GM19455 (cell line): Measurements from ENCODE around the gene SLC25A44.
A peak's percentile ranks its signal among the peaks of the same experiment; 100 is the strongest.

Source experiments
- ATAC-seq: cut with Tn5 transposase; IDR thresholded peaks from one replicate; pipeline ENCODE4 v1.9.1; 2021; ENCODE audit not compliant: unreplicated experiment

Gene SLC25A44

GRCh38 chr1:156193488-156194299 is at the start of gene SLC25A44:
Gene SLC25A44 (plus strand): TSS chr1:156194104. CDS start chr1:156199848, 5,744 bp downstream.
- ATAC-seq: peak; percentile 94

- no peak for ATAC-seq
Observed at GRCh38 chr1:156144742-156145141, 49.2 kb upstream of the SLC25A44 start.

GRCh38 chr1:156145650-156146019 is 48.3 kb upstream of the SLC25A44 start:
- no peak for ATAC-seq

- no peak for ATAC-seq
Observed at GRCh38 chr1:156146020-156146768, 47.7 kb upstream of the SLC25A44 start.

GRCh38 chr1:156146769-156147405 is 47.0 kb upstream of the SLC25A44 start:
- ATAC-seq: no peak

GRCh38 chr1:156148216-156148615 is 45.7 kb upstream of the SLC25A44 start:
- ATAC-seq: no peak

GRCh38 chr1:156149374-156150332 is 44.3 kb upstream of the SLC25A44 start:
- ATAC-seq: peak; percentile 51

- ATAC-seq: no peak
Observed at GRCh38 chr1:156150333-156151011, 43.4 kb upstream of the SLC25A44 start.

- no peak for ATAC-seq
Observed at GRCh38 chr1:156151093-156151688, 42.7 kb upstream of the SLC25A44 start.

- ATAC-seq: no peak
Observed at GRCh38 chr1:156152628-156153027, 41.3 kb upstream of the SLC25A44 start.

- ATAC-seq: no peak
Observed at GRCh38 chr1:156153362-156153761, 40.5 kb upstream of the SLC25A44 start, which contains the start of gene SEMA4A. Gene SEMA4A (plus strand): TSS chr1:156153585. CDS start chr1:156154579, 994 bp downstream.

GRCh38 chr1:156154317-156154749 is 39.6 kb upstream of the SLC25A44 start:
- ATAC-seq: no peak

GRCh38 chr1:156155756-156156510 is 38.0 kb upstream of the SLC25A44 start:
- ATAC-seq: no peak

- no peak for ATAC-seq
Observed at GRCh38 chr1:156157506-156157905, 36.4 kb upstream of the SLC25A44 start.

GRCh38 chr1:156157966-156158365 is 35.9 kb upstream of the SLC25A44 start:
- no peak for ATAC-seq

GRCh38 chr1:156160000-156160742 is 33.7 kb upstream of the SLC25A44 start:
- no peak for ATAC-seq

GRCh38 chr1:156160743-156161171 is 33.1 kb upstream of the SLC25A44 start:
- ATAC-seq: no peak
